GM13976 (cell line): ENCODE results near the gene HIF3A.

ENCODE experiments used
- DNase-seq: peaks from one replicate; pipeline ENCODE4 v3.0.0; 2012; ENCODE audit warnings: low spot score
- CTCF ChIP-seq: IDR thresholded peaks from 2 replicates; pipeline ENCODE4 v1.5.1; 2012; ENCODE audit warnings: borderline replicate concordance, mild to moderate bottlenecking; ENCODE audit not compliant: insufficient read depth; ENCODE audit errors: extremely low read depth, missing control alignments, control extremely low read depth
- in situ Hi-C: fragments of 300-500 bp; cut with MboI; formaldehyde crosslinking; loops from one replicate; pipeline ENCODE4 v1.12.0; 2022; ENCODE audit warnings: low sequenced_read_pairs, mixed read lengths, inconsistent platforms; ENCODE audit not compliant: unreplicated experiment

The HIF3A gene

GRCh38 chr19:46356149-46357055, 59.6 kb downstream of the HIF3A start:
- in situ Hi-C loops, result no loop called here
- no peak for TF ChIP-seq CTCF
- DNase-seq, result no peak

DNA sequence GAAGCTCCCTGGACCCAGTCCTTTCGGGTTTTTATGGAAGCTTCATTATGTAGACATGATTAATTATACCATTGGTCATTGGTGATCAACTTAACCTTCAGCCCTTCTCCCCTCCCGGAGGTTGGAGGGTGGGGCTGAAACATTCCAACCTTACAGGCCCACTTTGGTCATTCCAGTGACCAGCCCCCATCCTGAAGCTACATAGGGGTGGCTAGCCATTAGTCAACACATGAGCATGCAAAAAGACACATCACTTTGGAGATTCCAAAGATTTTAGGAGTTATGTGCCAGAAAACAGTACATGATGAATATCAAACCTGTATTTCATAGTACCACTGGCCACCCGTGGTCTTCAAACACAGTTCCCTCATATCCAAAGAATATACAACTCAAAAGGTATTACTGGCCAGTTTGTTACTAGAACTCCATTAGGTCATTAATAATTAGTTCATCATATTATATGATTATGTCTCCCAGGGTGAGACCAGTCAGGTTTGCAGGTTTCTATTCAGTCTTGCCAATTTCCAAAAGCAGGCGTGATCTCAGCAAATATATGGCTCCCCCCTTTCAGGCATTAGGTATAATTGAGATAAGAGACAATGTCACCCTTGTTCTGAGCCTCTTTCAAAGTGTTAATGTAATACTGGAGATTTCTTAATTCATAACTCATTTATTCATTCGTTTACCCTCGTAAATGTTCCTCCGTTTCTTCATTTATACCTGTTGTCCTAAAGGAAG, 61.2 kb downstream of the HIF3A start:
- TF ChIP-seq CTCF, result no peak
- in situ Hi-C loops, result no loop called here
- no peak for DNase-seq

GRCh38 chr19:46361915-46362314, 65.1 kb downstream of the HIF3A start:
- TF ChIP-seq CTCF, result no peak
- in situ Hi-C loops, result no loop called here
- no peak for DNase-seq

DNA sequence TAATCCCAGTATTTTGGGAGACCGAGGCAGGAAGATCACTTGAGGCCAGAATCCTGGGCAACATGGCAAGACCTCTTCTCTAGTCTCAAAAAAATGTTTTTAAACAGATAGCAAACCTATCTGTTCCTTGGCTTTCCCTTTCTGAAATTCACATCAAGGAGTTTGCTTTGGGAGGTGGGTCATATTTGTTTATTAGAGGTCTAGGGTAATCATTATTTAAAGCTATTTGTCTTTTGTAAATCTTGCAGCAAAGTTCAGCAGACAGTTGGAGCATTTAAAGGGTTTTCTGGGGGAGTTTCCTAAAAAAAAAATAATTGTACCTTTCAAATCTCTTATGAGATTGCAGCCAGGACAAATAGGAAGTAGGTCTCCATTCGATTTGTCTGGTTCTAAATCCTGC, 67.5 kb downstream of the HIF3A start:
- in situ Hi-C loops, result no loop called here
- TF ChIP-seq CTCF, result no peak
- no peak for DNase-seq

GRCh38 chr19:46365561-46365960, 68.7 kb downstream of the HIF3A start:
- in situ Hi-C loops, result no loop called here
- no peak for DNase-seq
- TF ChIP-seq CTCF, result no peak

DNA sequence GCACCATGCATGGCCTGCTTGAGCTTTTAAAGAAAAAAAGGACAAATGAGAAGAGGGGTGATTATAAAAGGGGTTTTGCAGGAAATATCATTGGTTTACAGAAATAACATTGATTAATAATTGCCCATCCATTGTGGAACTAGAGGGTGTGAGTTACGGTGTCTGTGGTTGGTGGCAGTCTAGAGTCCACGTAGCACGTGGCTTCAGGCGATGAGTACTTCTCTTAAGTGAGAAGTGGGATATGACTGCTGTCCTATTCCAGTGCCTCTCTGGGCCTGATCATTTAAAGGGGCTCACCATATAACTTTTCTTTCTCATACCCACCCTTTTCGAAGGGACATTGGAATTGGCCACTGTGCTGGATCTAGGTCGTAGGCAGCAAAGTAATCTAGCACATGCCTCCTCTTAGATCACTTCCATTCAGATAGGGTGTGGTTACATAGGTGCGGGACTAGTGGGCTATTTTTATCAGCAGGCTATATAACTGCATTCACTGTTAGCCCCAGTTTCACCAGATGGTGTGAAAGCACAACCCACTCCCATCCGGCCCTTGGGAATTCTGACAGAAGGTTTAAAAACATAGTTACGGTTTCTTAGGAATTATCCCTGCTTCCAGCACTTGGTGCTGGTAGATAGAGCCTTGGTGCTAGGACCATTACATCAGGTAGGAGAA, 69.9 kb downstream of the HIF3A start:
- no peak for TF ChIP-seq CTCF
- DNase-seq, result no peak
- in situ Hi-C loops, result no loop called here
